GM12873 (cell line): ENCODE data around the gene AQP3.

Source experiments
- CTCF ChIP-seq: IDR thresholded peaks from 2 replicates; pipeline ENCODE4 v1.5.1; 2012; ENCODE audit warnings: low read depth, mild to moderate bottlenecking, moderate library complexity, low read length, control low read depth; ENCODE audit not compliant: insufficient read depth; ENCODE audit errors: missing control alignments

AQP3 gene

DNA sequence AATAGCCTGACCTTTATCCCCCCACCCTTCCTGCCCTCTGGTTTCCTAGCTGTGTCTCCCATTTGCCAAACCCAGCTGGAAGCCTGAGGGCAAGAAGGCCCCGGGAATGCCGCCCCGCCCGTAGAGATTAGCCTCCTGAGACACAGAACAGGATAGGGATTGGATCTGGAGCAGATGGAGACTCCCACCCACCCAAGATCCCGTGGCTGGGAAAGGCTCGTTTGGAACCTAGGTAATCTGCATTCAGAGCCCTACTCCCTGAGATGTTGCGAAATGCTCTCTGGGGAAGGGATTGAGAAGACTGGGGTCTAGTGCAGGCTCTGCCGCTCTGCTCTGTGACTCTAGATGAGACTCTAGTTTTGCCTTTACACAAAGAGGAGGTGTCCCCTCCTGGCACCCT, 10.9 kb downstream of the AQP3 start:
- no peak for TF ChIP-seq CTCF

DNA sequence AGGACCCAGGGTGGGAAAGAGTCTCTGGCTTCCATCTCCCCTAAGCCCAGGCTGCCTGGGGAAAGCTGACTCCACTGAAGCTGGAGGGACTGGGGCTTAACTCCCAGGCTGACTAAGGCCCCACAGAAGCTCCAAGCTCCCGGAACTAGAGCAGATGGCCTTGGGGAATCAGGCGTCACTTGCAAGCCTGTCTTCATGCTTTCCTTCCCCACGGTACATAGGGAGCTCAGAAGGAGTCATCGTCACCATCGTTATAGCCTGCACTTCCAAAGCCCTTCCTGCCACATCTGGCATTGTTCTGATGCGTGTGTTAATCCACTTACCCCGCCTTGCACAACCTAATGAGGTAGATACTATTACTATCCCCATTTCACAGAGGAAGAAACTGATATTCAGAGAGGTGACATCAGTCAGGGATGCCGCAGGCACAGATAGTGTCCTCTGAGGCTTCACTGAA, 11.5 kb downstream of the AQP3 start:
- TF ChIP-seq CTCF, result no peak

- TF ChIP-seq CTCF, result no peak
Measured at GRCh38 chr9:33434317-33435105, 12.9 kb downstream of the AQP3 start.

DNA sequence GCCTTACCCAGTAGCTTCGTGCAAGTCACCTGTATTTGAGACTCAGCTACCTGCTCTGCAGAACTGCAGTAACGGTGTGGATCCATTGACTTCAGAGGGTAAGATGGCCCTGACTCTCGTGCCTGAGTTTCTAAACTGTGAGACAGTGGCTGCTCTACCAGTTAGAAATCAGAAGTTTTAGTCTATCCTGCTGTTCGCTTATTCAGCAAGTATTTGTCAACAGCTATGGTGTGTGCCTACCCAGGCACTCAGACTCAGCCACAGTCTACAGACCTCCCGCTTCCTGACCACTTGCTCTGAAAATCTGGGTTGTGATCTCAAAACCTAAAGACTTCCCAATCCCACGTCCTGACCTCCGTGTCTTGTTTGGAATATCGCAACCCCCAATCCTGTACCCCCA, 13.5 kb downstream of the AQP3 start:
- TF ChIP-seq CTCF, result no peak

GRCh38 chr9:33431420-33431819, 16.0 kb downstream of the AQP3 start:
- no peak for TF ChIP-seq CTCF

DNA sequence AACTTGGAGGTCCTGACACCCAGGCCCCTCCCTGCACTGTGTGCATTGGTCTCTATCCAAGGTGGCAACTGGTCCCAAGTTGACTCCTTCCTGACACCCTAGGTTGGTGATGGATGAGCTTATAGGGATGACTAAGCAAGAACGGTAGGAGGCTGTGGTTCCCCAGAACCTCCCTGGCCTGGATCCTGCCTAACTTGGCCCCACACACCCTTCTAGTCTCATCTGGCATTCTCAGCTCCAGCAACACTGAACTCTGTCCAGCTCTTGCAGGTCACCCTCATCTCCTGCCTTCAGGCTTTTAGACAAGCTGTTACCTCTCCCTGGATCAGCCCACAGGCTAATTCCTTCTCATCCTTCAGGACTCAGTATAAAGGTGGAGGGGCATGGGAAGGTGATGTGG, 16.5 kb downstream of the AQP3 start:
- no peak for TF ChIP-seq CTCF

GRCh38 chr9:33429256-33429985, 18.0 kb downstream of the AQP3 start:
- no peak for TF ChIP-seq CTCF
